Measurements from ENCODE around the gene PI4KB.

GRCh38 chr1:151287767-151288500, 39.3 kb downstream of the PI4KB start:
- TF ChIP-seq ZBTB33 (IDR thresholded peaks at IDR 0.05; ENCODE audit: borderline replicate concordance, low read depth) (no peak), POLR2AphosphoS5 (IDR thresholded peaks at IDR 0.05; ENCODE audit: low read depth, low read length) (no peak), CTCF (IDR thresholded peaks at IDR 0.05) (no peak), SMC3 (IDR thresholded peaks at IDR 0.05; ENCODE audit: low read depth, low read length) (no peak), YY1 (IDR thresholded peaks at IDR 0.05; ENCODE audit: low read depth) (no peak), USF1 (IDR thresholded peaks at IDR 0.05; ENCODE audit: borderline replicate concordance, low read depth) (no peak), EP300 (IDR thresholded peaks at IDR 0.05; ENCODE audit: borderline replicate concordance in 1 of 2, low read depth in 1 of 2, low read length in 1 of 2) (no peak)
